ENCODE results near the gene NXNL1.

NXNL1 gene

DNA sequence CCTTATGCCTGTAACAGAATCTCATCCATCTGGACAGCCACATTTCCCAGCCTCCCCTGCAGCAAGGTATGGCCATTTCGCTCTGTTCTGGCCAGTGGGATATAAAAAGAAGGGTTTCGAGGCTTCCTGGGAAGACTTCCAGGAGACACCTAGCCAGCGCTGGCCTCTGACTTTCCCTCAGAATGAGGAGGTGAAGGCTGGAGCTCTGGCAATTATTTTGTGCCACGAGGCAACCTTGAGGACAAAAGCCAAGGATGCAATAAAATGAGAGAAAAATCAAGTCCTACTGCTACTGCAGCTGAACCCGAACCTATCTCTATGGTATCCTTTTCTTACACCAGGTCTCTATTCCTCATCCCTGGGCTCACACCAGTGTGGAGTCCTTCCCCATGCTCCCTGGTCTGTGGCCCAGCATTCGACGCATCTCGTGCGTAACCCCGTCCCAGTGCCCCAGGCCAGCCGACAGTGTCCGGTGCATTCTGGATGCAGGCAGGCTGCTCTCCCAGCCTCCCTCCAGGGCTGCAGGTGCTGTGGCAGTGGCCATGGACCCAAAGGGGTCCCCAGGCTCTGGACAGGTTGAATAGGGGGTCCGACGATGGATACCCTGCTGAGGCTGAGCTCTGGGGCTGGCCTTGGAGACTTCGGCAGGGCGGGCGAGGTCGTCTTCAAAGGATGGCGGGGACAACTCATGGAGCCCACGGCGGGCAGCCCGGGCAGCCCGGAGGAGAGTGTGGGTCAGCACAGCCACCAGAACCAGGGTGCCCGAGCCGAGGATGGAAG, 24.4 kb downstream of the NXNL1 start:
- Histone ChIP-seq H3K4me1 (ENCODE audit: control insufficient read depth, insufficient read depth, low read length) (no peaks in the 10 kb centered on the region), H3K36me3 (ENCODE audit: control insufficient read depth in 2 of 2, insufficient read depth in 2 of 2, low read length in 2 of 2) (peaks cover 0 to 3% of the 10 kb centered on the region in 2 donors), H3K9me3 (ENCODE audit: control insufficient read depth in 2 of 2, low read length in 2 of 2) (peaks cover 0 to 1% of the 10 kb centered on the region in 2 donors)

DNA sequence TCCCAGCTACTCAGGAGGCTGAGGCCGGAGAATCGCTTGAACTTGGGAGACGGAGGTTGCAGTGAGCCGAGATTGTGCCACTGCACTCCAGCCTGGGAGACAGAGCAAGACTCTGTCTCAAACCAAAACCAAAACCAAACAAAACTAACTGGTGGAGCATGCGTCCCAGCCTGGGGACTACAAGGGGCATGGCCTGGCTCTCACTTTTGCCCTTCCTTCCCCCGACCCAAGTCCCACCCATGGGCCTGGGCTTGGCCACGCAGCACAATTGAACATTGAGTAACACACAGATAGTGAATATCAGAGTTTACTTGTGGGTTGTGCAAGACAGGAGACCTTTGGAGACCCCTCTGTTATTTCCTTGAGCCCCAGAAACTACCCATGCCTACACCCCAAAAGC, 25.5 kb downstream of the NXNL1 start:
- no peaks in the 10 kb centered on the region for H3K9me3 ChIP-seq (ENCODE audit: control insufficient read depth in 2 of 2, low read length in 2 of 2)

More for the DNA sequence above, 24.4 kb downstream of the NXNL1 start:
- no peaks in the 10 kb centered on the region for H3K27me3 ChIP-seq (ENCODE audit: control insufficient read depth in 1 of 2, insufficient read depth in 2 of 2, low read length in 2 of 2)
- no peak overlapping the region for H3K27ac ChIP-seq (ENCODE audit: low read length)
- no peak overlapping the region for H3K9ac ChIP-seq (ENCODE audit: low read length in 2 of 2)
- no peak overlapping the region for H3K4me3 ChIP-seq (ENCODE audit: low read length in 2 of 2)

GRCh38 chr19:17431417-17431816, 29.3 kb downstream of the NXNL1 start:
- H3K27ac ChIP-seq (ENCODE audit: low read length): no peak overlapping the region
- H3K9ac ChIP-seq (ENCODE audit: low read length in 2 of 2): no peak overlapping the region
- no peak overlapping the region for H3K4me3 ChIP-seq (ENCODE audit: low read length in 2 of 2)
- peaks cover 0 to 3% of the 10 kb centered on the region in 2 donors for H3K36me3 ChIP-seq (ENCODE audit: control insufficient read depth in 2 of 2, insufficient read depth in 2 of 2, low read length in 2 of 2)
- H3K9me3 ChIP-seq (ENCODE audit: control insufficient read depth in 2 of 2, low read length in 2 of 2): no peaks in the 10 kb centered on the region
- H3K4me1 ChIP-seq (ENCODE audit: control insufficient read depth, insufficient read depth, low read length): no peaks in the 10 kb centered on the region
- no peaks in the 10 kb centered on the region for H3K27me3 ChIP-seq (ENCODE audit: control insufficient read depth in 1 of 2, insufficient read depth in 2 of 2, low read length in 2 of 2)

More for the DNA sequence above, 25.5 kb downstream of the NXNL1 start:
- H3K27me3 ChIP-seq (ENCODE audit: control insufficient read depth in 1 of 2, insufficient read depth in 2 of 2, low read length in 2 of 2): no peaks in the 10 kb centered on the region
- H3K4me1 ChIP-seq (ENCODE audit: control insufficient read depth, insufficient read depth, low read length): no peaks in the 10 kb centered on the region
- peaks cover 0 to 3% of the 10 kb centered on the region in 2 donors for H3K36me3 ChIP-seq (ENCODE audit: control insufficient read depth in 2 of 2, insufficient read depth in 2 of 2, low read length in 2 of 2)
- no peak overlapping the region for H3K4me3 ChIP-seq (ENCODE audit: low read length in 2 of 2)
- no peak overlapping the region for H3K9ac ChIP-seq (ENCODE audit: low read length in 2 of 2)
- H3K27ac ChIP-seq (ENCODE audit: low read length): no peak overlapping the region

DNA sequence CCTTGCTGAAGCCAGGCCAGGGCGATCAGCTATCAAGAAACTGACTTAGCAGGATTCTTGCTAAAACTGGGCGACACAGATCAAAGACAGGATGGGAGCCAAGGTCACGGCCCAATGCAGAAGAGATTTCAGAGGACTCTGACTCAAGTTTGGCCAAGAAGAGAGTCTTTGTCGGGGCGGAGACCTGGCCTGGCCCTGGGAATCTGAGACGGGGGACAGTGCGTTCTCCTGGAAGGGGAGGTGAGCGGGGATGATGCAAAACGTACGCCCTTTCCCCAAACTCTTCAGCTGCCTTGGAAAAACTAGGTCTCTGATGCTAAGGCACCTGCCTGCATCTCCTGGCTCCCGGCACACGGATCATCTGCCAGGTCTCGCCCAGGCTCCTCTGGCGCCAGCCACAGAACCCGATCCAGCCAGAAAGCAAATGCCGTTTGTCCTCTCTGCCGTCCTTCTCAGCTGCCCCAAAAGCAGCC, 31.0 kb downstream of the NXNL1 start:
- Histone ChIP-seq H3K4me3 (ENCODE audit: low read length in 2 of 2) (no peak overlapping the region), H3K9ac (ENCODE audit: low read length in 2 of 2) (no peak overlapping the region), H3K27me3 (ENCODE audit: control insufficient read depth in 1 of 2, insufficient read depth in 2 of 2, low read length in 2 of 2) (no peaks in the 10 kb centered on the region), H3K9me3 (ENCODE audit: control insufficient read depth in 2 of 2, low read length in 2 of 2) (no peaks in the 10 kb centered on the region), H3K27ac (ENCODE audit: low read length) (no peak overlapping the region), H3K36me3 (ENCODE audit: control insufficient read depth in 2 of 2, insufficient read depth in 2 of 2, low read length in 2 of 2) (no peaks in the 10 kb centered on the region), H3K4me1 (ENCODE audit: control insufficient read depth, insufficient read depth, low read length) (no peaks in the 10 kb centered on the region)

DNA sequence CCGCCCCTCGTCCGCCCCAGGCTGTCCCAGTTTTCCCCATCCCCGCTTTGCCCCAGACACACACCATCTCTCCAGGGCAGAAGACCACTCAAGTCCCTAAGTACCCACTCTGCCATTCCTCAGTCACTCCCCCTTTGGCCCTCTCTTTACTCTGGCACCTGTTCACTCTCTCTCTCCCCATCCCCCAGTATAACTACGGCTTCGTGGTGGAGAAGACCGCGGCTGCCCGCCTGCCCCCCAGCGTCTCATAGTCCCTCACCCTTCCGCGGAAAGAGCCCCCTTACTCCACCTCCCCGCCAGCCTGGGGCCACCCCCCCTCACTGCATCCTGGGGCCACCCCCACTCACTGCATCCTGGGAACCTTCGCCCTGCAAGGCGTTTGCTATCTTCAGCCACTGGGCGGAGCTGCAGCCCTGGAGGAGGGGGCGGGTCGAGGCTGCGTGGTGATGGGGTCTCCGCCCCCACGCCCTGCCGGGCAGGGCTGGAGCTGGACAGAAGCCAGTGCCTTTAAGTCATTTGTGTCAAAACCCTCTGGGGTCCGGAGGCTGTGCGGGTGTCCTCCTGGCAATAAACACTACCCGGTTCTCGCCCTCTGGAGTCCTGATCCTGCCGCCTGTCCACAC, 35.9 kb downstream of the NXNL1 start:
- Histone ChIP-seq H3K9me3 (ENCODE audit: control insufficient read depth in 2 of 2, low read length in 2 of 2) (no peaks in the 10 kb centered on the region), H3K27me3 (ENCODE audit: control insufficient read depth in 1 of 2, insufficient read depth in 2 of 2, low read length in 2 of 2) (no peaks in the 10 kb centered on the region), H3K4me3 (ENCODE audit: low read length in 2 of 2) (no peak overlapping the region), H3K27ac (ENCODE audit: low read length) (no peak overlapping the region), H3K9ac (ENCODE audit: low read length in 2 of 2) (no peak overlapping the region), H3K4me1 (ENCODE audit: control insufficient read depth, insufficient read depth, low read length) (peaks cover 8% of the 10 kb centered on the region), H3K36me3 (ENCODE audit: control insufficient read depth in 2 of 2, insufficient read depth in 2 of 2, low read length in 2 of 2) (peaks cover 0 to 5% of the 10 kb centered on the region in 2 donors)

DNA sequence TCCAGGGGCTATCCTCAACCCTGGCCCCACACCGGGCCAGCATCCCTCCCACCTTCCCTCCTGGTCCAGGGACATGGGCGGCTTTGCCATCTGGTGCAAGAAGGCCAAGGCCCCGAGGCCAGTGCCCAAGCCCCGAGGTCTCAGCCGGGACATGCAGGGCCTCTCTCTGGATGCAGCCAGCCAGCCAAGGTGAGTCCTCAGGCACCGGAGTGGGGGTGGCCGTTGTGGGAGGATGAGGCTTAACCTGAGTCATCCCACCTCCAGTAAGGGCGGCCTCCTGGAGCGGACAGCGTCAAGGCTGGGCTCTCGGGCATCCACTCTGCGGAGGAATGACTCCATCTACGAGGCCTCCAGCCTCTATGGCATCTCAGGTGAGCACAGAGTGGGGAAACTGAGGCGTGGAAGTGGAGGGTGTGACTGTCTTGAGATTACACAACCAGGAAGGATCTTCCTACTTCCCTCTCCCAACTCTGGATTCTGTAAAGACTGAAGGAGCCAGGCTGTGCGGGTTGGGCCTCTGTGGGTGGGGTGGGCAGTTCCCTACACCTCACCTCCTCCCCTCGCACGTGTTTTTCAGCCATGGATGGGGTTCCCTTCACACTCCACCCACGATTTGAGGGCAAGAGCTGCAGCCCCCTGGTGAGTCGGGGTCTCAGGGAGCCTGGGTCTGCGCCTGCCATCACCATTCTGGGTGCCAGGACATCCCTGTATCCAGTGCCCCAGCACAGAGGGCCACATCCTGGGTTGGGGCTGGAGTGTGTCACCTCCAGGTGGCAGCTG, 37.1 kb downstream of the NXNL1 start:
- Histone ChIP-seq H3K27ac (ENCODE audit: low read length) (no peak overlapping the region), H3K9ac (ENCODE audit: low read length in 2 of 2) (no peak overlapping the region), H3K4me3 (ENCODE audit: low read length in 2 of 2) (no peak overlapping the region), H3K4me1 (ENCODE audit: control insufficient read depth, insufficient read depth, low read length) (peaks cover 10% of the 10 kb centered on the region), H3K9me3 (ENCODE audit: control insufficient read depth in 2 of 2, low read length in 2 of 2) (no peaks in the 10 kb centered on the region), H3K27me3 (ENCODE audit: control insufficient read depth in 1 of 2, insufficient read depth in 2 of 2, low read length in 2 of 2) (no peaks in the 10 kb centered on the region), H3K36me3 (ENCODE audit: control insufficient read depth in 2 of 2, insufficient read depth in 2 of 2, low read length in 2 of 2) (peaks cover 0 to 5% of the 10 kb centered on the region in 2 donors)

DNA sequence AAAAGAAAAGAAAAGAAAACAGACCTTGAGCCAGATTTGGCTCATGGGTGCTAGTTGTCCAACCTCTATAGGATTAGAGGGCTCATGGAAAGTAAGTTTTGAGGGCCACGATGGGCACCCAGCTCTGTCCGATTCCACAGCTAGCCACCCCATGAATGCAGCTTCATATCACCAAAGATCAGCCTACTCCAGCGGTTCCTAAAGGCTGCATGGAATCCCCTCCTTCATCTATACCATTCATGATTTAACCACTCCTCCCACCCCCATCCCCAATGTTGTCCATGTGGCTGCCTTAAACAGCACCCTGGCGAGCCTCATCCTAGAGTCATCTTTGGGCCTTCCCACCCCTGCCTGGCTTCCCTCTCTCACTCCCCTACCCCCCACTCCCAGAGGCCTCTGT, 38.8 kb downstream of the NXNL1 start:
- no peak overlapping the region for H3K27ac ChIP-seq (ENCODE audit: low read length)
- peaks cover 0 to 5% of the 10 kb centered on the region in 2 donors for H3K36me3 ChIP-seq (ENCODE audit: control insufficient read depth in 2 of 2, insufficient read depth in 2 of 2, low read length in 2 of 2)
- no peaks in the 10 kb centered on the region for H3K9me3 ChIP-seq (ENCODE audit: control insufficient read depth in 2 of 2, low read length in 2 of 2)
- H3K4me3 ChIP-seq (ENCODE audit: low read length in 2 of 2): no peak overlapping the region
- no peak overlapping the region for H3K9ac ChIP-seq (ENCODE audit: low read length in 2 of 2)
- H3K27me3 ChIP-seq (ENCODE audit: control insufficient read depth in 1 of 2, insufficient read depth in 2 of 2, low read length in 2 of 2): no peaks in the 10 kb centered on the region
- peaks cover 10% of the 10 kb centered on the region for H3K4me1 ChIP-seq (ENCODE audit: control insufficient read depth, insufficient read depth, low read length)

GRCh38 chr19:17420475-17420924, 40.2 kb downstream of the NXNL1 start:
- Histone ChIP-seq H3K27ac (ENCODE audit: low read length) (no peak overlapping the region), H3K9ac (ENCODE audit: low read length in 2 of 2) (peak overlapping the region; percentile 49 to 55), H3K27me3 (ENCODE audit: control insufficient read depth in 1 of 2, insufficient read depth in 2 of 2, low read length in 2 of 2) (no peaks in the 10 kb centered on the region), H3K4me3 (ENCODE audit: low read length in 2 of 2) (peak overlapping the region; percentile 81 to 84), H3K9me3 (ENCODE audit: control insufficient read depth in 2 of 2, low read length in 2 of 2) (no peaks in the 10 kb centered on the region), H3K36me3 (ENCODE audit: control insufficient read depth in 2 of 2, insufficient read depth in 2 of 2, low read length in 2 of 2) (peaks cover 0 to 5% of the 10 kb centered on the region in 2 donors), H3K4me1 (ENCODE audit: control insufficient read depth, insufficient read depth, low read length) (peaks cover 10% of the 10 kb centered on the region)

DNA sequence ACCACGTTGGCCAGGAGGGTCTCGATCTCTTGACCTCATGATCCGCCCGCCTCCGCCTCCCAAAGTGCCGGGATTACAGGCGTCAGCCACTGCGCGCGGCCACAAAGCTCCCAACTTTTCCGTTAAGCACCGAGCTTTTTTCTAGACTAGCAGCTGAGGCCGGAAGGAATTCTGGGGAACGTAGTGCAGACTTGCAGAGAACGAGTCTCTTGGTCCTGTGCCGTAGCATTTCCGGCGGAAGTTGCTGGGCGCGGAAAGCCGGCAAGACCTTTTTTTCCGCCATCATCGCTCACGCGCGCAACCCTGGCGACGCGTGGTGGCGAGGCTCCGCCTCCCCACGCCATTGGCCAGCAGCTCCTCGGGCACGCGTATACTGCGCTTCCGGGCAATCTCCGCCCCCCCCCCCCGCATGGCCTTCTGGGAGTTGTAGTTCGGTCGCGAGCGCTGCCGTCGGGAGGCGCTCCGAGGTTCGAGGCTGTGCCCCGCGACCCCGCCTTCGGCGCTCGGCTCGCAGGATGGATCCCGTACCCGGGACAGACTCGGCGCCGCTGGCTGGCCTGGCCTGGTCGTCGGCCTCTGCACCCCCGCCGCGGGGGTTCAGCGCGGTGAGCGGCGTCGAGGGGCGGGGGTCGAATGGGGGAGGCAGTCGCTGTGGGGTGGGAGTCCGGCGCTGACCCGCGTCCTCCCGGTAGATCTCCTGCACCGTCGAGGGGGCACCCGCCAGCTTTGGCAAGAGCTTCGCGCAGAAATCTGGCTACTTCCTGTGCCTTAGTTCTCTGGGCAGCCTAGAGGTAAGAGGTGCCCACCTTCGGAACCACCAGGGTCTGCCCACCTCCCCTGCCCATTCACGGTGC, 40.9 kb downstream of the NXNL1 start, which contains the start of gene MVB12A:
Gene MVB12A, plus strand, starts transcription at position 427 of the 854 bp plus-strand sequence. Its CDS starts 89 bp downstream, at position 516.
- no peaks in the 10 kb centered on the region for H3K27me3 ChIP-seq (ENCODE audit: control insufficient read depth in 1 of 2, insufficient read depth in 2 of 2, low read length in 2 of 2)
- H3K27ac ChIP-seq (ENCODE audit: low read length): peak within 1 kb of the TSS; percentile 70
- H3K9ac ChIP-seq (ENCODE audit: low read length in 2 of 2): peak within 1 kb of the TSS; percentile 54 to 74

More for the DNA sequence above, 40.9 kb downstream of the NXNL1 start, which contains the start of gene MVB12A:
- Histone ChIP-seq H3K4me3 (ENCODE audit: low read length in 2 of 2) (peak within 1 kb of the TSS; percentile 81 to 84), H3K36me3 (ENCODE audit: control insufficient read depth in 2 of 2, insufficient read depth in 2 of 2, low read length in 2 of 2) (peaks cover 0 to 5% of the 10 kb centered on the region in 2 donors), H3K9me3 (ENCODE audit: control insufficient read depth in 2 of 2, low read length in 2 of 2) (no peaks in the 10 kb centered on the region), H3K4me1 (ENCODE audit: control insufficient read depth, insufficient read depth, low read length) (peaks cover 10% of the 10 kb centered on the region)
